ENCODE data around the gene SERINC3.

The SERINC3 gene

DNA sequence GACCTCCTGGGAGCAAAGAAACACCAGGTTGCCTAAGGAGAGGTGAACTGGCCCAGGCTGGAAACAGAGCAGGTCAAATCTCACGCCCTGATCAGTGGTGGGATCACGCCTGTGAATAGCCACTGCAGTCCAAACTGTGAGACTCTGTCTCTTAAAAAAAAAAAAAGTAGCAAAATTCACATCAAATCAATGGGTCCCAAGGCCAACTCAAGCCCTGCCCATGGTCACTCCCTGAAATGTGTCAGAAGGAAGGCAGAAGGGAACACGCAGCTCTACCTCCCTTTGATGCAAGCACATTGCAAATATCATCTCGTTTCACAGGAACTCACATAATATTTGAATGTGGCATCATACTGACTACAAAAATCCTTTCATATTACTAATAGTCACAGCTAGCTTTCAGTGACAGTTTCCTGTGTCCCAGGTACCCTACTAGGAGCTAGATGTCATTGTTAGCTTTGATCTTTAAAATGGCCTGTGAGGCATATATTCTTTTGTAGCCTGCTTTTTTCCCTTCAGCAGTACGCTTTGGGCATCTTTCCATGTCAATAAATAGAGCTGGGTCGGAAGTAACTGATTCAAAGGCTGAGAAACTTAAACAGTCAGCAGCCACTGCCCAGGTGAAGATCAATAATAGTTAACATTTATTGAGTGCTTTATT is 60.6 kb downstream of the SERINC3 start:
- DNase-seq = no peak

DNA sequence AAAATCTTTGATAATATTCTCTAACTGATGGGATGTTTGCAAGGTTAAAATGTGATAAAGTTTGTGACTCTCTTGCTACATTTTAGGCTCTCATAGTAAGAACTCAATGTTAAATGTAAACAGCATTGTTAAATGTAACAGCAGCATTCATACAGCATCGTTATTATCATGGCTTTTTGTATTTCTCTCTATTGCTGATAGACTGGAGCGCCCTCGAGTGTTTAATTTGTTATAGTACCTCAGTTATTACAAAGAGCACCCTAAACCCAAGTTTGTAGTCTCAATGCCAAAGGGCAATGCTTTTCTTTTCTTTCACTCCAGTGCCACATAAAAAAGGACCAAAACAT is 61.1 kb downstream of the SERINC3 start:
- DNase-seq = no peak

DNA sequence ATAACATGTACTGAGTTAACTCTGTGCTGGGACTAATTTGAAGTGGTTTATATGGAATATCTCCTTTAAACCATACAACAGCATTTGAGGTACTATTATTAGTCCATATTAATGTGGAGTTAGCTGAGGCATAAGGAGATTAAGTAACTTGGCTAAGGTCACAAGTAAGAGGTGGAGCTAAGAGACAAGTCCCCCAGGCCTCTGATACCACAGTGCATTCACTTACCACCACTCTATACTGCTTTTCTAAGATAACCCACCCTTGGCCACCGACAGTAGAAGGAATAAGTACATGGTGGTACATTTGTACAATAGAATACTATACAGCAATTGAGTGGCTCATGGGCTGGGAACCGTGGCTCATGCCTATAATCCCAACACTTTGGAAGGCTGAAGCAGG is 62.6 kb downstream of the SERINC3 start:
- DNase-seq = no peak

DNA sequence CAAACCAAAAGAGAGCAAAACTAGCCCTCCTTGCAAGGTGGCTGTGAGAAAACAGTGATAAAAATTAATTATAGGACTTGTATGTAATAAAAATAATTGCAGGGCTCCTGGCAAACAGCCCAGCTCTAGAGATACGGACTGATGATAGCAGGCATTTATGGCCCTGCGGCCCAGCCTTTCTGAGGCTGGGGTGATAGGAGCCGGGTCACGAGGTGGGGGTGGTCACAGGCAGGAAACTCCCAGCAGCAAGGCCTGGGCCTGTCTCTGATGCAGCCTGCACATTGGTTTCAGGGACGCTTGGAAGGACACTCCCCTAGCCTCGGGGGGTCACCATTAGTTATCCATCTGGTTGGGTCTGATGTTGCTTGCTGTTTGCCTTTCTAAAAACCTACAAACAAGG is 64.9 kb downstream of the SERINC3 start:
- no peak for DNase-seq

DNA sequence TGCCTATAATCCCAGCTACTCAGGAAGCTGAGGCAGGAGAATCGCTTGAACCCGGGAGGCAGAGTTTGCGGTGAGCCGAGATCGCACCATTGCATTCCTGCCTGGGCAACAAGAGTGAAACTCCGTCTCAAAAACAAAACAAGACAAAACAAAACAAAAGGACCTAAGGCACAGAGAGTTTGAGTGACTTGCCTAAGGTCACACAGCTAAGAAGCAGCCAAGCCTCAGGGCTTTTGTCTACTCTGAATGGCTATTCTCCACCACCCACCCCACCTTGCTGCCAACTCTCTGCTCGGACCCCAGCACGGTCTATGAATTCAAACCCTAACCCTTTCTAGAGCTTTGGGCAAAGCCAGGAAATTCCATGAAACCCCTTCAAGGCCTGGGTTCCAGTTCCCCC is 65.3 kb downstream of the SERINC3 start:
- DNase-seq = no peak

DNA sequence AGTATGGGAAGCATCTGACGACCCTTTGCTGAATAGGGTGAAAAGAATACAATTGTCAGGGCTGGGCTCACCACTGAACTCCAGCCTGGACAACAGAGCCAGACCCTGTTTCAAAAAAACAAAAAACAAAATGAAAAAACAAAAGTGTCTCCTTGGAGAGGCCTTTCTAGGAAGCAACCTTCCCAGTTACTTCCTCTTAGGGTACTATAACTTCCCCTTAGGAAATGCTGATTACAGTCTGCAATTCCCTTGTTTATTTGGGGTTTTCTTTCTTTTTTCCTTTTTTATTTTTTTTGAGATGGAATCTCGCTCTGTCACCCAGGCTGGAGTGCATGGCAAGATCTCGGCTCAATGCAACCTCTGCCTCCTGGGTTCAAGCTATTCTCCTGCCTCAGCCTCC is 66.7 kb downstream of the SERINC3 start:
- DNase-seq = no peak

DNA sequence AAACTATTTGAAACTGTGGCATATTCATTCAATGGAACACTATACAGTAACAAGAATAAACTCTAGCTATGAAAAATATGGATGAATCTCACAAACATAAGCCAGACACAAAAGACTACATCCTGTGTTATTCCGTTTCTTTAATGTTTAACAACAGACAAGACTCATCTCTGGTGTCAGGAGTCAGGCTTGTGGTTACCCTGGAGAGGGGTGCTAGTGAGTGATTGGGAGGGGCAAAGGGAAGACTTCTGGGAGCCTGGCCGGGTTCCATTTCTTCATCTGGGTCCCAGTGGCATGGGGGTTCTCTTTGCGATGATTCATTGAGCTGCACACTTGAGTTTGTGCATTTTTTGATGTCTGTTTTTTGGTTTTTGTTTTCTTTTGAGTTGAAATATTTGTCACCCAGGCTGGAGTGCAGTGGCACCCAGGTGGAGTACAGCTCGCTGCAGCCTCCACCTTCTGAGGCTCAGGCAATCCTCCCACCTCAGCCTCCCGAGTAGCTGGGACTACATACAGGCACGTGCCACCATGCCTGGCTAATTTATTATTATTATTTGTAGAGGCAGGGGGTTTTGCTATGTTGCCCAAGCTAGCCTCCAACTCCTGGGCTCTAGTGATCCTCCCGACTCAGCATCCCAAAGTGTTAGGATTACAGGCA is 67.4 kb downstream of the SERINC3 start:
- no peak for DNase-seq

DNA sequence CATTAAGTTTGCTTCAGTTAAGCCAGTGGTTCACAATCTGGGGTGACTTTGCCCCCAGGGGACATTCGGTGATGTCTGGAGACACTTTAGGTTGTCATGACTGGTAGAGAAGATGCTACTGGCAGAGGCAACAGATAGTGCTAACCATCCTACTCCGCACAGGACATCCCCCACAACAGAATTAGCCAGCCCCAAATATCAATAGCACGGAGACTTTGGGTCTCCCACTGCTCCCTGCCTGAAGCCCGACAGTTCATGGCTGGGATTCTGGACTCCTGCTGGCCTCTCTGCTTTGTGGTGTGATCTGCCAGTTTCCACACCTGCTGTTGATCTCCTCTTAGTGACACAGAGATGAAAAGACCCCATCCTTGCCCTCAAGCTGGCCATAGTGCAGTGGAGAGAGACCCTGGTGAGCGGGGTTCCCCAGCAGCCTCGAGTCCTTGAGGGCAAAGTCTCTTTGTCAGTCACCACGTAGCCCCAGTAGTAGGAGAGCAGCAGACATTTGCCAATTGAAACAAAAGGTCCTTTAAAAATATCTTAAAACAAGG is 70.9 kb downstream of the SERINC3 start:
- DNase-seq = no peak

DNA sequence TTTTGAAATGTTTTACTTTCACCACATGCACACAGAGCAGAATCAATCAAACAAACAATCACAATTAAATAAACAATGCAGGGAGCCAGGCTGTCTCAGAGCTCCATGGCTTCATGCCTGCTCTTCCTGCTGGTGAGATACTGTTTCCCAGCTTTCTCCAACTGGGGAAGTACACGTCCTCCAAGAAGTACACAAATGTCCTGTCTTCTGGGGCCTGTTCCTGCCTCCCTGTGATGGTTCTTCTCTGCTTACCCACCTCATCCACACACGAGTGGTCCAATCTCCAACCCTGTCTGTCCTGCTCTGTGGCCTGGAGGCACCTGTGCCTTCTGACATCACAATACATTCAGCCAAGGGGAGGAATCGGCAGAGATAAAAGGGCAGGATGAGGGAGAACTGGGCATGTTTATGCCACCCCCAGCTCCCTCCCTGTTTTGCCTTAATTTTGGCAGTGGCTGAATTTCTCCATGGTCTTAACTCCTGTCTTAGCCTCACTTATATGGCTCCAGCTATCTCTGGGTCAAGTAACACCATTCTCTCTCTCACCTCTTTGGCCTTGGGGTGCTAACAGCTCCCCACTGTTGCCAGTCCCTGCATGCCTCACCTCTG is 71.5 kb downstream of the SERINC3 start:
- no peak for DNase-seq

DNA sequence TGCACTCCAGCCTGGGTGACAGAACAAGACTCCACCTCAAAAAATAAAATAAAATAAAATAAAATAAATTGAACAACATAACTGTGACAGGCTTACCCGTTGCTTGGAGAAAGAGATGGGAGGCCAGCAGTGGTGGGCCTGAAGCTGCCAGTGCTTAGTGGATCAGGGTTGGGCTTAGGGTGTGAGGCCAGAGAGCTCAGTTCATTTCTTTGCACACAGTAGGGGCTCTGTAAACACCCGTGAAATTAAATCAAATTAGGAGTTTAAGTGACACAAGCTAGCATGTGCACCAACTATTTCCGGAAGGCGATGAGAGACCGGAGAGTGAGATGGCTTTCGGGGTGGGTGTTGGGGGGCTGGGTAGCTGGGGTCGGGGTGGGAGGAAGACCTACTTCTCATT is 72.0 kb downstream of the SERINC3 start:
- no peak for DNase-seq

DNA sequence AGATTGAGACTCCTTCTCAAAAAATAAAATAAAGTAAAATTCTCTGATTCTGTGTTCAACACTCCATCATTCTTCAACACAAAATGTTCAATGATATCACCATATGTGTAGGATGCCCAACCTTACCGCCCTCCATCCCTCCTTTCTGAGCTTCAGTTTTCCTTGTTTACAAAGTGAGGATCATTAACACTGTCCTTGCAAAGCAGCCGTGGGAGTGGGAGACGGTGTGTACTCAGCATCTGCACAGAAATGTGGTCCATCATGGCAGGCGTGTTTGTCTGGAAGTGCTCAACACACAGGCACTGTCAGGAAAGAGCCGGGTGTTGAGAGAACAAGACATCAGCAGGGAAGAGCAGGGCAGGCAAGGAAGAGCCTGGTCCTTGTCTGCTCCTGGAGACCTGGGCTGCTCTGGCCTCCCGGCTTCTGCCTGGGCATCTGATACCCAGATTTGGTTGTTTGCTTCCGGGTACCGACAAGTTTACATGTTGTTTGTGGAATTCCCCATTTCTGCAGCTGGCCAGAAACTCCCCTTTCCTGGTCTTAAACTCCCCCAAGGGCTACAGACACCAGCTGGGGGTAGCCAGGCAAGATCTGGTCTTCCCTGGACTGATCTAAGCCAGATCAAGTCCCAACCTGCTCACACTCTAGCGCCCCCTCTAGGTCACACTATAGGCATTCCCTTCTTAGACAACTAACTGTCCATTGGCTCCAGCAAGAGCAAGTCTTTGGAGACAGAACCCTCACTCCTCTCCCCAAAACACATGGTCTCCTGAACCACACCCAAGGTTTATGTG is 72.9 kb downstream of the SERINC3 start:
- DNase-seq = no peak

DNA sequence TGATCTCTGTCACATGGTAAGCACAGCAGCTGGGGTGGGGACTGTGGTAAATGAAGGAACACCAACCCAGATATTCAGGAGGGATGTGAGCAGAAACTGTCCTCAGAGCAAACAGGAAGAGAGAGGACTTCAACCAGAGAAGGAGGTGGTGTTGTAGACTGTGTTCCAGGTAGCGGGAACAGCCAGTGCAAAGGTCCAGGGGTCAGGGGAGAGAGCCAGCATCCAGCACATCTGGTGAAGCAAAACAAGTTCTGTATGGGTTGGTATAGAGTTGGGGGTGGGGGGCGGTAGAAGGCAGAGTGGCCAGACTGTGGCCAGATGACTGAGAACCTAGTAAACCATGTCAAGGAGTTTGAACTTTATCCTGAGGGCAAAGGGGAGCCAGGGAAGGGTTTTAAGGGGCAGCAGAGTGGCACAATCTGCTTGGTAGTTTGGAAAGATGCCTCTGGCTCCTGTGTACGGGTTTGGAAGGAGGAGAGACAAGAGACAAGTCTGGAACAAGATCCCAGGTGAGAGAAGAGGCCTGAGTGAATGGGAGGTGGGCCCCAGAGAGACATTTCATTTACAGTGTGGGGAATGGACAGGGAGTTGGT is 73.9 kb downstream of the SERINC3 start:
- no peak for DNase-seq
